ENCODE results near the gene CD1E. TPM values are rescaled to one million over a fixed set of nuclear protein-coding genes. Genes with fewer than 3 reads are reported as not detected.
"Not testable (repeated sequence)": the region's sequence is repeated elsewhere in the genome, so short reads cannot be mapped to it uniquely, and the experiment has no call there.

The CD1E gene
- polyA plus RNA-seq (ENCODE audit: insufficient read length): 0.32 TPM

GRCh38 chr1:158353303-158354075 lies at the start of gene CD1E:
Gene CD1E (plus strand): TSS chr1:158353894. CDS start chr1:158353989, 95 bp downstream.
- no peak for DNase-seq

- no peak for DNase-seq
These were observed 43.1 kb upstream of the CD1E start for GRCh38 chr1:158310623-158311022.

DNA sequence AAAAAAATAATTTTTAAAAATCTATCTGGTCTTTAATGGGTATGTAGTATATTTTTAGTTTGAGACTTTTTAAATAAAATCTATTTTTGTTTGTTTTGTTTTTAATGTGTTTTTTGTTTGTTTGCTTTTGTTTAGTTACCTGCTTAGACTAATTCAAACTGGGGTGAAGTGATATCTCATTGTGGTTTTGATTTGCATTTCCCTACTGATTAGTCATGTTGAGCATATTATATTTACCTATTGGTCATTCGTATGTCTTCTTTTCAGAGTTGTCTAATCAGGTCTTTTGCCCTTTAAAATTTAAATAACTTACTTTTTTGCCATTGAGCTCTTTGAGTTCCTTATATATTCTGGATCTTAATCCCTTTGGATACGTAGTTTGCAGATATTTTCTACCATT lies 42.6 kb upstream of the CD1E start:
- DNase-seq: no peak

DNA sequence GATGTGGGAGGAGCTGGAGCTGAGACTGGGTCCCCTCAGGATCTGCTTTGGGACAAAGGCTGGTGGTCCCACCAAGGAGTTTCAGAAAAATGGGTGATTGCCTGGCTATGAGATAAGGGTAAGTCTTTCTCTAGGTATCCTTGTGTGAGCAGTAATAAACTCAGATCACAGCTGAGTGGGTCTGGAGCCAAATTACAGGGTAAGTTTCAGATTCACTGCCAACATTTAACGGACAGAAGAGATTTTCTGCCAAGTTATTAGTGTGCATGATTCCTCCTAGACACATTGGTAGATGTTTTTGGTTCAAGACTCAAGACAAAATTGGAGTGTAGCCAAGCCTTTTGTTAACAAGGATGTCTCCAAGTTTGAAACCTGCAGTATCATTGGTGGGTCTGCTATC lies 29.8 kb upstream of the CD1E start:
- DNase-seq: no peak

GRCh38 chr1:158324395-158324794 lies 29.3 kb upstream of the CD1E start:
- DNase-seq: no peak

GRCh38 chr1:158327481-158327880 lies 26.2 kb upstream of the CD1E start:
- no peak for DNase-seq

DNA sequence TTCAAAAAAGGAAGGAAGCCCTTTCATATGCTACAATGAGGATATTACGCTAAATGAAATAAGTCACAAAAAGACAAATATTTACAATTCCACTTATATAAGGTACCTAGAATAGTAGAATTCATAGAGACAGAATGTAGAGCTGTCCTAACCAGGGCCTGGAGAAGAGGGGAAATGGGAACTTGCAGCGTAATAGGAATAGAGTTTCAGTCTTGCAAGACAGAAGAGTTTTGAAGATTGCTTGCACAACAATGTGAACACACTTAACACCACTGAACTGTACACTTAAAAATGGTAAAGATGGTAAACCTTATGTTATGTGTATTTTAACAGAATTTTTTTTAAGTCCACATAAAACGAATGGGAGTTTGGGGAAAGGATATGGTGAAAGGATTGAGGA lies 25.3 kb upstream of the CD1E start:
- DNase-seq: no peak

GRCh38 chr1:158329300-158329699 lies 24.4 kb upstream of the CD1E start:
- no peak for DNase-seq

GRCh38 chr1:158329733-158330132 lies 24.0 kb upstream of the CD1E start:
- no peak for DNase-seq

GRCh38 chr1:158330391-158331105 lies 23.1 kb upstream of the CD1E start:
- no peak for DNase-seq

DNA sequence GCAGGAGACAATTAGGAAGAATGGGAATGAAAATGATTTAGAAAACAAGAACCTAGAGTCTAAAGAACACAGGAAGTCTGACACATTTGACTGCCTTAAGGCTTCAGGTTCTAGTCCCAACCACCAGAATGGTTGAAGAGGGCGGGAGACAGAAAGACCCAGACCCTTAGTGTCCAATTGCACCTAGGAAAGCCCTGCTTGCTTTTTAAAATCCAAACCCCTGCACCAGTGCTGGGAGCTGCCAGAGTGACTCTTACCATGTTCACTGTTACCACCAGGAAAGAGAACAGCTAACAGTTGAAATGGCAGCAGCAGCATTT lies 22.6 kb upstream of the CD1E start:
- no peak for DNase-seq

DNA sequence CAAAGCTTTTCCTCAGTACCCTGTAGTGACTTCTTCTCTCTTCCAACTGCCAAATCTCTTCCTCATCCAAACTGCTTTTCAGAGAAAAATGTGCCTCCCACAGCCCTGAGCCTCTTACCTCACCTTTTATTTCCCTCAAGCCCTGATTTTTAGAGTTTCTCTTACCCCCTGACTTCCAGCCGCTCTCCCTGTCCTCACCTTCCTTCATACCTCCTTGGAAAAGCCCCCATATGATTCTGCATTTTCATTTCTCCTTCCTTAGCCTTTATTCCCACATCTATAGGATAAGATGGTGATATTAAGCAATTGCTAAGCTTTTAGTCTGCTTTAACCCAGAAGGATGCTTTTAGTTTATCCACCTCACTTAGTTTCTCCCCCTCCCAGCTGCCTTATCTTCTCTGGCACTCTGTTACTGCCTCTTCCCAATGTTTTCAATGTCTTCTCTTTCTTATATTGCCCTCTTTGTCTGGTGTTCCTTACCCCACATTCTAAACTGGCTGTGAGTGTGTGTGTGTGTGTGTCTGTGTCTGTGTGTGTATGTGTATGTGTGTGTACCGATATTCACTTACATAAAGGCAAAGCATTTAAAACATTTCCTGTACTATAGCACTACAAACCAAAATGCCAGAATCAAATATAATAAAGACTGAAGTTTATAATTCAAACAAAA lies 22.1 kb upstream of the CD1E start, which contains the start of gene CD1B:
CD1B (minus strand) TSS at position 51 of the 670 bp plus-strand sequence. CDS start 108 bp downstream, outside the sequence.
- no peak for DNase-seq

DNA sequence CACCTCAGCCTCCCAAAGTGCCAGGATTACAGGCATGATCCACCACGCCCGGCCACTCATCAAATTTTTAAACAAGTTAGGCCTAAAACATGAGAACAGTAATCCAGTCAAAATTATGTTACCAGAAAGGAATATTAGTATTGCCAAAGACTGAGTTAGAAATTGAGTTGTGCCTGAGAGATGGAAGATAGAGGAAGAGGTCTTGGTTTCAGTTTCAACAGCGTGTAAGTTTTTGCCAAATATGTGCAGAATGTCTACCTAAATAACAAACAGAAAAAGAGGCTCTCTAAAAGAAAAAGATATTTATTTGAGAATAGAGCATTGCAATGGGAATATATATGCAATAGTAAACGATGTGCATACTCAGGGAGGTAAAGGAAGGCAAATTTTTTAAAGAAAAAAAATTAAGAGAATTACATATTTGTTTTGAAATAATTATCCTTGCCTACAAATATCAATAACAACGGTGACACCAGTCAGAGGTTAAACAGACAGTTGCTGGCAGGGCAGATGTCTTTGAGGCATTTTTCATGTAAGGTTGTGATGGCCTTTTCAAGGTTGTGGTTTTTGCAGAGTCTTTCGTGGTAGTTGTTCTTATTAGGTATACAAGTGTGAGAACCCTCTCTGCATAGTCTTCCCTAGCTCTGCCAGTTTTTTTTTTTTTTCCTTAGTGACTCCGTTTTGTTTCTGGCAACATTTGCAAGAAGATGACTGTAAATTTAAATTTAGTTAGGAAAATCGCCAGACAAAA lies 20.1 kb upstream of the CD1E start:
- DNase-seq: no peak

DNA sequence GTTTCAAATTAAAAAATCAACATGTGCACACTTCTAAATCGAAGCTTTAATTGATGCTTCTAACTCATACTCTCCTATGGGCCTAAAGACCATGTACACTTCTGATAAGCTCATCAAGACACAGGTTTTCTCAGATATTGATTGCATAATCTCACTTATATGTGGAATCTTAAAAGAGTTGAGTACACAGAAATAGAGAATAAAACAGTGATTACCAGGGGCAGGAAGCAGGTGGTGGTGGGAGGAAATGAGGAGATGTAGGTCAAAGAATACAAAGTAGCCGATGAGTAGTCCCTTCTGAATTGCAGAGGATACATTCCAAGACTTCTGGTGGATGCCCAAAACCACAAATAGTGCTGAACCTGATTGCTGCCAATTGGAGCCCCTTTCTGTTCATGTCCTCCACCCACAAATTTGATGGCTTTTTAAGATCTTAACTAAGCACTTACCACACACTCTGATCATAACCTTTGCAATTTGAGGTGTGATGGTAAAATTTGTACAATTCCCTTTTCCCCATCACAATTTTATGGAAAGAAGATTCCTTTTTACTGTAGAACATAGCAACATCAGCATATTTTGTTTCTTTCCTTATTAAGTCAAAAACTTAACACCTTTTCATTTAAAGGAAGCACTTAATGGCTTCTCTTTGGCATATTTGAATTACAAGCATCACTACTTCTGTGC lies 19.0 kb upstream of the CD1E start:
- no peak for DNase-seq

- DNase-seq: no peak
These were observed 18.5 kb upstream of the CD1E start for GRCh38 chr1:158335213-158335532.

GRCh38 chr1:158336413-158336812 lies 17.3 kb upstream of the CD1E start:
- not testable (repeated sequence) for DNase-seq

DNA sequence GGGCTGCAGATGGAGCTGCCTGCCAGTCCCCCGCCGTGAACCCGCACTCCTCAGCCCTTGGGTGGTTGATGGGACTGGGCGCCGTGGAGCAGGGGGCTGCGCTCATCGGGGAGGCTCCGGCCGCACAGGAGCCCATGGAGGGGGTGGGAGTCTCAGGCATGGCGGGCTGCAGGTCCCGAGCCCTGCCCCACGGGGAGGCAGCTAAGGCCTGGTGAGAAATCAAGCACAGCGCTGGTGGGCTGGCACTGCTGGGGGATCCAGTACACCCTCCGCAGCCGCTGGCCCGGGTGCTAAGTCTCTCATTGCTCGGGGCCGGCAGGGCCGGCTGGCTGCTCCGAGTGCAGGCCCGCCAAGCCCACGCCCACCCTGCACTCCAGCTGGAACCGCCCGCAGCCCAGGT lies 4.7 kb upstream of the CD1E start:
- DNase-seq: not testable (repeated sequence)

- DNase-seq: no peak
These were observed 561 bp downstream of the CD1E start for GRCh38 chr1:158354255-158354654.

DNA sequence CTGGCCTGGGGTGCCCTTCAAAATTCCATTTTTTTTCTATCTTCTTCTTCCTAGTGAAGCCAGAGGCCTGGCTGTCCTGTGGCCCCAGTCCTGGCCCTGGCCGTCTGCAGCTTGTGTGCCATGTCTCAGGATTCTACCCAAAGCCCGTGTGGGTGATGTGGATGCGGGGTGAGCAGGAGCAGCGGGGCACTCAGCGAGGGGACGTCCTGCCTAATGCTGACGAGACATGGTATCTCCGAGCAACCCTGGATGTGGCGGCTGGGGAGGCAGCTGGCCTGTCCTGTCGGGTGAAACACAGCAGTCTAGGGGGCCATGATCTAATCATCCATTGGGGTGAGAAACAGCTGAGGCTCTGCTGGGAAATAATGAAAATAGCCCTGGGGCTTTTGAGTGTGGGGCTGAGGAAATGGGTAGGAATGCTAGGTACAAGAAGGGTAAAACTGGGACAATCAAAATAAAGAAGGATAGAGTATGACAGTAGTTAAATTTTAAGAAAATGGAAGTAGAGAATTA lies 2.1 kb downstream of the CD1E start:
- DNase-seq: no peak

DNA sequence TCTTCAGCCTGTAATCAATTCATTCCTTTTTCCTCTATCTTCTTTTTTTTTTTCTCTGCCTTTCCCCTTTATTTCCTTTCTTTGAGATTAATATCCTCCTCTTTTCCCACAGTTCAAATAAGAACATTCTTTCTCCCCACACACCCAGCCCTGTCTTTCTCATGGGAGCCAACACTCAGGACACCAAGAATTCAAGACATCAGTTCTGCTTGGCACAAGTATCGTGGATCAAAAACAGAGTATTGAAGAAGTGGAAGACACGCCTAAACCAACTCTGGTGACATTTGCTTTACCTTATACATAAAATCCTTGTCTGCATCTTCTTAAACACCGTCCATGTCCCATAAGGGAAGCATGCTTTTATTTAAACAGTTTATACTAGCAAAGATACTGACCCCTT lies 2.9 kb downstream of the CD1E start:
- DNase-seq: no peak

DNA sequence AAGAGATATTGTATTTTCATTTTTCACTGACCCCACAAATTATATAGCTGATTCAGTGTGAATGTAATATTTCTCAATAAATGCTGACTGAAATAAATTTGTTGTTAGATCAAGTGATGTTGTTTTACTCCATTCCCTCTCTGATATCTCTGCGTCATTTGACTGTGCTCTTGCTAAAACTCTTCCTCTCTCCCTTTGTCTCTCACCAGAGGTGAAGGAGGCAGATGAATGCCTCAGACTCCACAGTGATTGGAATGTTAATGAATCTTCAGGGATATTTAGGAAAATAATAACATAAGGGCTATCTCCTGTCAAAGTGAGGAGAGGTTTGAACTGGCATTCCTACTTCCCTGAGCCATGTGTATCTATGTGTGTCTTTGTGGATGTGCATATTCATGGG lies 3.7 kb downstream of the CD1E start:
- DNase-seq: no peak

- DNase-seq: no peak
These were observed 8.8 kb downstream of the CD1E start for GRCh38 chr1:158362482-158362881.
